GM18870 (cell line): Measurements from ENCODE around the gene LZTR1.
"Not testable (repeated sequence)": the region's sequence is repeated elsewhere in the genome, so short reads cannot be mapped to it uniquely, and the experiment has no call there.

Experiments
- ATAC-seq: cut with Tn5 transposase; IDR thresholded peaks from one replicate; pipeline ENCODE4 v1.9.1; 2021; ENCODE audit warnings: moderate library complexity; ENCODE audit not compliant: unreplicated experiment

Gene LZTR1

DNA sequence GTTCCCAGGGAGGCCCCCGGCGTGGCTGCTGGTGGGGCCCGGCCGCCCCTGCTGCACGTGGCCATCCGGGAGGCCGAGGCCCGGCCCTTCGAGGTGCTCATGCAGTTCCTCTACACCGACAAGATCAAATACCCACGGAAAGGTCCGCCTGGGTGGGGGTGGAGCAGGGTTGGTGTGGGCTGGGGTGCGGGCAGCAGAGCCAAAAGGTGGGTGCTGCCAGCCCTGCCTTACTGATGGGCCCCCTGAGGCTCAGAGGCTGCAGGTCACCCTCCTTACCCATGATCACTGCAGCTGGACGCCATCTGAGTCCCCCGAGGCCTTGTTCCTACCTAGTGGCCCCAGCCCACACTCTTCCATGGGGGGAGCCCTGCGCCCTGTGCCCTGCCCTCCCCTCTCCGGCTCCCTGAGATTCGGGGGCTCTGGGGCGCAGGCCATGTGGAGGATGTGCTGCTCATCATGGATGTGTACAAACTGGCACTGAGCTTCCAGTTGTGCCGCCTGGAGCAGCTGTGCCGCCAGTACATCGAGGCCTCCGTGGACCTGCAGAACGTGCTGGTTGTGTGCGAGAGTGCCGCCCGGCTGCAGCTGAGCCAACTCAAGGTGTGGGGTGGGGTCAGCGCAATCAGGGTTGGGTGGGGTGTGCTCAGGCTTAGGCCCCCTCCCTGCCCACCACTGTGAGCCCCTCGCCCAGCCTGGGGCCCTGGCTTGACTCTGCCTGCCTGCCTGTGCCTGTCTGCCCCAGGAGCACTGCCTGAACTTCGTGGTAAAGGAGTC is 12.2 kb downstream of the LZTR1 start:
- no peak for ATAC-seq

DNA sequence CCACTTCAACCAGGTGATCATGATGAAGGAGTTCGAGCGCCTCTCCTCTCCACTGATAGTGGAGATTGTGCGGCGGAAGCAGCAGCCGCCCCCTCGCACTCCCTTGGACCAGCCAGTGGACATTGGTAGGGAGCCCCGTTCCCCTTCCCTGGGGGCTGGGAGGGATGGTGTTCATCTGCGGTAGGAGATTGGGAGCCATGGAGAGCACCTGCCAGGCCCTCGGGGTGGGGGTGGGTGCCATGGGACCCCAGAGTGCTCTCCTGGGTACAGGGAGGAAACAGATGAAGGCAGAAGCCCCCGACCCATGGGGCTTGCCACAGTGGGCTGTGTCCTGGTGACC is 12.8 kb downstream of the LZTR1 start:
- no peak for ATAC-seq

DNA sequence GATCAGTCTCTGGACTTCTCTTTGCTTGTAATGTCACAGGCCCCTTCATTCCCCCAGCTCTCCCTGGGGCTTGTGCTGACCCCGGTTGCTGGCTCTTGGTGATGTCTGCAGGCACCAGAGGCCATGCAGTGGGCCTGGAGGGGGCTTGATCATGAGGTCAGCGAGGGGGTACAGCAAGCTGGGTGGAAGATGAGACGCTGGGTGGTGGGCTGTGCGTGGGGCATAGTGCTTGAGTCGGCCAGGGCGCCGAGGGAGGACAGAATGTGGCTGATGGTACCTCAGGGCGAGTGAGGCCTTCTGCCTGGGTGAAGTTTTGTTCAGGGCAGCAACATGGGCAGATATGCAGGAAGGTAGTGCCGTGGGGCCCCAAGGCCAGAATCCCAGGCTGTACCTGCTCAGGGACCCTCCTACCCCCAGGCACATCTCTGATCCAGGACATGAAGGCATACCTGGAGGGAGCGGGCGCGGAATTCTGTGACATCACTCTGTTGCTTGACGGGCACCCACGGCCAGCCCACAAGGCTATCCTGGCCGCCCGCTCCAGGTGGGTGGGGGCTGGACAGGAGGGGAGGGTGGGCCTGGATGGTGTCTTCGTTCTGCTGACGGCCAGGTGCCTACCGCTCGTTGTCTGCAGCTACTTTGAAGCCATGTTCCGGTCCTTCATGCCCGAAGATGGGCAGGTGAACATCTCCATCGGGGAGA is 13.4 kb downstream of the LZTR1 start:
- no peak for ATAC-seq

DNA sequence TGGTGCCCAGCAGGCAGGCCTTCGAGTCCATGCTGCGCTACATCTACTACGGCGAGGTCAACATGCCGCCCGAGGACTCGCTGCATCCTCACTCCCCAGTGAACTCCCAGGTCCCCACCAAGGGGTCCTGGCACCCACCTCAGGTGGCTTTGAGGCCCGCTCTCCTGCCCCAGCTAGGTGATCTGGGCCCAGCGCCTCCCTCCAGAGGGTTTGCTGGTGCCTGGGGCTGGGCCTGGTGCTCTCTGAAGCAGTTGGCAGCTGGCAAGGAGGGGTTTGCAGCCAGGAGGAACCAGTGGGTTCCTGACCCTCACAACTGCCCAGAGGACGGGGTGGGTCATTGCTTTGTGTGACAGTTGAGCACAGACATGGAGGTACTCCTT is 13.9 kb downstream of the LZTR1 start:
- ATAC-seq: no peak

DNA sequence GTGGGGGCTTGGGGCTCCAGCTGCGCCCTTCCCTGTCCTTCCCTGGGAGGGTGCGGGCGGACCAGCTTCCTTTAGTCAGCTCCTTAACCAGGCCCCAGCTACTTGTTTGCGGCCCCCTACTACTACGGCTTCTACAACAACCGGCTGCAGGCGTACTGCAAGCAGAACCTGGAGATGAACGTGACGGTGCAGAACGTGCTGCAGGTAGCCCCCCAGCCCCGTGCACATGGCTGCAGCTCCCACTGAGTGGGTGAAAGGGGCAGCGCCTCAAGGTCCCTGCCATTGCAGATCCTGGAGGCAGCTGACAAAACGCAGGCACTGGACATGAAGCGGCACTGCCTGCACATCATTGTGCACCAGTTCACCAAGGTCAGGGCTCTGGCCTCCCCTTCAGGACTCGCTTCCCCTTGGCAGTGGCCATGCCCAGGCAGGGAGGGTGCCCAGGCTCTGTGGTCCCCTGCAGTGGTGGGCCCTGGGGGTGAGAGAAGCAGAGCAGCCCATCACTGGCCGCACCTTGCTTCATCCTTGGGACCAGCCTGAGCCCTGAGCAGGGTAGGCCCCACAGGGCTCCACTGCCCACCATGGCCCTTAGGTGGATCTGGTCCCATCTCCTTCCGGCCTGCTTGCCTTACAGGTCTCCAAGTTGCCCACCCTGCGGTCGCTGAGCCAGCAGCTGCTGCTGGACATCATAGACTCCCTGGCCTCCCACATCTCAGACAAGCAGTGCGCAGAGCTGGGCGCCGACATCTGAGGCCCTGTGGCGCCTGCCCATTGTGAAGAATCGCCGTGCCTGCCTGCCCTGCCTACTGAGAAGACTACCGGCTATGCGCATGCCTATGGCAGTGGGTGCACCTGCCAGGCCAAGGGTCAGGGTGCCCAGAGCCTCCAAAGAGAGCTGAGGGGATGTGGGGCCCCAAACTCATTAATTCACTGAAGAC is 14.8 kb downstream of the LZTR1 start:
- no peak for ATAC-seq

DNA sequence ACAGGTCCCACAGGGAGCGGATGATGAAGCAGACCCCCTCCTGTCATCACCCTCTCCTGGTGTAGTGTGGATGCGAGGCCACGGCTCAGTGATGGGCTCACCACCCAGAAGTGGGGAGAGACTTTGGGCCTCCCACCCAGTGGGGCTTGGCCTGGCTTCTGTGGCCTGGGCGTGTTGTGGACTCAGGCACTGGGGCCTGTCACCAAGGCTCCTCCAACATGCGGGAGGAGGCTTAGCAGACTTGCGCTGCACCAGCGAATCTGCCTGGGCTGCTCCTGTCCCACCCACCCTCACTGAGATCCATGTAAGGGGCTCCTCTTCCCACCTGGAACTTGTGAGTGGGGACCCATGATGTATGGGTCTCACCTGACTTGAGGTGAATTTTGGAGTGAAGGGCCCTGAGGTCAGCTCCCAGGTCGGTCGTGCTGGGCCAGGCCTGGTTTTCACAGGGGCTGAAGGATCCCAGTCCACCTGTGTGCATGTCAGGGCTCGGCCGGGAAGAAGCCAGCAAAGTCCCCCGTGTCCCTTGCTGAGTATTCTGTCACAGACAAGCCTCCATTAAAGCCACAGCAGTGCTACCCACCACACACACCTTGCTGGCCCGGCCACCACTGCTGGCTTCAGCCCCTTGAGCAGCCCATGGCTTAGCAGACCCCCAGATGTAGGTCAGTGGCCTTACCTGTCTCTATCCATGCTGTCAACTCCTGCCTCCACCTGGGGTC is 15.6 kb downstream of the LZTR1 start:
- ATAC-seq: no peak

DNA sequence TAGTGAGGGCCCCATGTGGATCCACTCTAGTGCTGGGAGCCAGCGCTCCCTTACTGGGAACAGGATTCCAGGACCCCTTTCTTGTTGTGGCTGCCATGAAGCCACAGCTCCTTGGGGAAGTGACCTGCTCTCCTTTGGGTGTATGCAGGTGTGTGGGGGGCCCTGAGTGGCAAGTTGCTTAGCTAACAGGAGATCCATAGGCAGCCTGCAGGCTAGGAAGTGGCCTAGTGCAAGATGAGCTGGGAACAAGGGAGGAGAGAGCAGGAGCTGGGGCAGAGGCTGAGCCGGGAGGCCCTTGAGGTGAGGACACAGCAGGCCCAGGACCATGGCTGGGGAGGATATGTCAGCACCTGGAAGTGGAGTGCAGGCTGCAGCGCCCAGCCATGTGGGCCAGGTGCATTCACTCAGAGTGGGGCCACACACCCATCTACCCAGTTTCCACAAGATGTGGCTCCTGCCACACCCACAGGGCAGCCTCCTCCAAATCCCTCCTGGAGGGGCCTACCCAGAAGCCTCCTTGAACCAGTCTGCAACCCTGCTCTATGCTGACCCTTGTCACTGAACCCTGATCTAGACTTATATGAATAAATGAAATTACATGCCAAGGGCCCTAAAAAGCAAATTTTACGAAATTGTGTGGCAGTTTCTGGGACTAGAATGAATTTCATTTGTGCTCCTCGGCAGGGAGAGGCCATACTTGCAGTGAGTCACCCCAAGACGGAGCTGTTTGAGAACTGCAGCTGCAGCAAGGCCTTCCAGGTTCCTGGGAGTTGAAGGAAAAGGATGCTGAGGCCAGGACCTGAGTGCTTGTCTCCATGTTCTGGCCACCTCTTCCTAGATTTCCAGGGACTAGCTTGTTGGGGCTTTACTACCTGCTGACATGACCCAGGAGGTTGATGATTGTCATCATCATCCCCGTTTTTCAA is 16.6 kb downstream of the LZTR1 start:
- ATAC-seq: no peak

DNA sequence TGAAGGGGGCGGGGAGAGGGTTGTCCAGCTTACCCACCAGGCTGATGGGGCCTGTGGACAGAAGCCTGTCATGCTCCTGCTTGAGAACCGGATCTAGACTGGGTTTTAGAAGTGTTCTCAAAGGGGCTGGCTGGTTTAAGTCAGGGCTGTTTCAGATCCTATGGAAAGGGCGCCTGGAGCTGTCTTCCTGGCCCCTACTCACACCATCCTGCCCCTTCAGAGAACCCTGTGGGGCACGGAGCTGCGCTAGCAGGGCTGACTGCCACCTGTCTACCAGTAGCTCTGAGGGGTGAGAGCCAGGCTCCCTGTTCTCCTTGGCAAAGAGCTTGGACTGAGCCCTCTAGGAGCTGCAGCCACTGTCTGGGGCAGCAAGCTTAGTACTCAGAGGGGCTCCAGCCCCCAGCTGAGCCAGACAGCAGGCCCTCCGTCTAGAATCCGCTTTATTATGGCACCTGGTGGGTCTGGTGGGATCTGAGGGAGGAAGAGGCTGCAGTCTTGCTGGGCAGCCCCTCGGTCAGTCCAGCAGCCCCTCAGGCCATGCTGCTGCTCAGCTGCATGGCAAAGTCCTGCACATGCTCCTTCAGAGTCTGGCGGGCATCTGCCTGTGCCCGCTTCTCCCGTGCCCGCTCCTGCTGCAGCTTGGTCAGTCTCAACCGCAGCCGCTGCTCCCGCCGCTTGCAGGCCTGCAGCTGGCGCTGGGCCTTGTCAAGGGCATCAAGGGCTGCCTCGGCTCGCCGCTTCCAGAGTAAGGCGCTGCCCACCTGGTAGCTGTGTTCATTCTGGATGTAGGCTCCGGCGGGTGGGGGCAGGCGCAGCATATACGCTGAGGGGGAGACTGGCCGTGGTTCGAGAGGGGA is 17.5 kb downstream of the LZTR1 start:
- ATAC-seq: no peak

DNA sequence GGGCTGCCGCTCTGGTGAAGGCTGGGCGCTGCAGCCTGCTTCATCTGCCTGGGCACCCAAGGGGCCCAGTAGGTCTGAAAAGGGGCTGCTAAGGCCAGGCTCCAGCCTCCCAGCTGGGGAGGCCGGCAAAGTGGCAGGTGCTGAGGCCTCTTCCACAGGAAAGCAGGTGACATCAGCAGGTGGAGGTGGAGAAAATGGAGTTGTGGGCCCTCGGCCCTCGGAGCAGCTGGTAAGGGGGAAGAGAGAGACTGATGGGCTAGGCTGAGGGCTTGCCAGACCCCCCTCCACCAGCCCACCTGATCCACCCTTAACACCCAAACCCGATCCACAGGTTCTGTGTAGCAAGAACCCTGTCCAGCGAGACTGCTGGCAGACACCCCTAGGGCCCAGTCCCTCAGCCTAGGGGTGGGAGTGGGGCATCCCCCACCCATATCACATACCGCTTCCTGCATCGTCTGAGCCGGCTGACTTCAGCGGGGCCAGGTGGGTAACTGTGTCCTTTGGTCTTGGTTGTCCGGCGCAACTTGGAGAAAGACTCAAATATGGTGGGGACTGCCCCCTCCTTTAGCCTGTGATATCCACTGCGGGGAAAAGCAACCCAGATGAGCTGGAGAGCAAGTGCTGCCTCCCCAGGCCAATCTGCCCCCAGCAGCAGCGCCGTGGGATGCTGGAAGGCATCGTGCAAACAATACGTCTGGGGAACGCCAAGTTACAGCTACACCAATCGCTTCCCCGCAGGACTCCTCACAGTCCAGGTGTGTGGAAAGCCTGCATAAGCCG is 18.3 kb downstream of the LZTR1 start:
- ATAC-seq: no peak

DNA sequence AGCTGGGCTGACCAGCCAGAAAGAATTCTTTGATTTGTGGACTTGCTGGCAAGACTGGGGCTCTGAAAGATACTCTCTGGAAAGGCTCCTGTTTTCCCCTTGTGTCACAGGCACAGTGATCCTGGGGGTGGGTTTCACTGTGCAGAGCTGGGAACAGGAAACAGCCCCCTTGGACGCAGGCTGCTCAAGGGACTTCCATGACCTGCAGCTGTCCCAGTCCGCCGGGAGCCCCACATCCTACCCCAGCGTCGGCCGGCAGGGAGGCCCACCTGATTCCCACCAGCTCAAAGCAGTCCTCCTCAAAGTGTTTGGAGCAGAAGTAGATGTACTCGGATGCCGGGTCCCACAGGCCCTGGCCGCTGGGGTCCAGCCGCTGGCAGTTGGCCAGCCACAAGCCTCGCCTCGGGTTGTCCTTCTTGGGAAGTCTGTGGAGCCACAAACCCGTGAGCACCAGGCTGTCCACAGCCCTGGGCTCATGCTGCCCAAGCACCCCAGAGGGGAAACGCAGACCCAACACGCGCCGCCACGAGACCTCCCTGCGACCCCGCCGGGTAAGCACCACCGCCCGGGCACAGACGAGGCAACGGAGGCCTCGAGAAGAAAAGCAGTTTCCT is 19.0 kb downstream of the LZTR1 start:
- no peak for ATAC-seq

DNA sequence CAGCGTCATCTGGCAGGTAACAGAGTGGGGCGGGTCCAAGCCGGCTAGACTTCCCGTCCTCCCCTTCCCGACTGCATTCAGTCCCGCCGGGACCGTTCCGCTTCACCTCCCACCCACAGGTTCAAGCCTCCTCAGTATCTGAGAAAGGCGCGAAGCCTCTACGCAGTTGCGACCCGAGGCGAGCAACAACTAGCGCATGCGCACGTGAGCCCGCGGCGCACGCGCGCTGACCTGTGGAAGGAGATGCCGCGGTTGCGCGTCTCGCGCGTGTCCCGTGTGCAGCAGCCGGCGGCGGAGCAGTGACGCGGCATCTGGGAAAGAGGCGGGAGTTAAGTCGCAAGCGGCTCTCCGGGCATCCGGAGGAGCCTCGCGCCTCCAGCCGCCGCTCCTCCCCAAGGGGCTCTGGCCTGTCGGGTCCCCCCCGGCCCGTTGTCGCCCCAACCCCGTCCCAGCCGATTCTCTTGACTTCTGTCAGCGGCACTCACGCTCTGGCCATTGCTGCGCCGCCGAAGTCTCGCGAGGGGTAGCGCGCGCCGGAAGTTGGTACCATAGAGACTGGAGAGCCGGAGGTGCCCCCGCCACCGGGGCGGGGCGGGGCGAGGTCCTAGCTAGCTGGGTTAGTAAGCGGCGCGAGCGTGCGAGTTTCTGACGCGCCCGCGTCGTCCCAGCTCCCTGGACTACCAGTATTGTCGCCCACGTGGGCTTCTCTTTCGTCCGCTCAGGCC is 19.7 kb downstream of the LZTR1 start, which contains the start of gene THAP7:
TSS of gene THAP7 (minus strand) at position 518 of the 725 bp plus-strand sequence. CDS start at position 311, 207 bp downstream.
- ATAC-seq: peak; percentile 70

DNA sequence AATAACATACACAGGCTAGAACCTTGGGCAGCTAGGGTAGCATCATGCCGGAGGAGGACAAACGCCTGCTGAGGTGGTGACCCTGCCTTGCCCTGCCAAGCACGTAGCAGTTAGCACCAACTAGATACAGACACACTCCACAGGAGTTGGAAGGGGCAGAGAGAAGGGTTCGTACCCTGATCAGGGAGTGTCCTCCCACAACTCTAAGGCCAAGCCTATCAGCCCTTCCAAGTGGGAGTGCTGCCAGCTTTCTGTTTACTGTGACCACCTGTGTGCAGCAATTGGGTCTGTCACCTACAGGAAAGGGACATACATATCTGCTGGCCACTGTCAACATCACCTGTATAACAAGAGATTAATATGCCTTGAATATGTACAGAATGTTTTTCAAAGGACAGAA is 21.7 kb downstream of the LZTR1 start:
- no peak for ATAC-seq

DNA sequence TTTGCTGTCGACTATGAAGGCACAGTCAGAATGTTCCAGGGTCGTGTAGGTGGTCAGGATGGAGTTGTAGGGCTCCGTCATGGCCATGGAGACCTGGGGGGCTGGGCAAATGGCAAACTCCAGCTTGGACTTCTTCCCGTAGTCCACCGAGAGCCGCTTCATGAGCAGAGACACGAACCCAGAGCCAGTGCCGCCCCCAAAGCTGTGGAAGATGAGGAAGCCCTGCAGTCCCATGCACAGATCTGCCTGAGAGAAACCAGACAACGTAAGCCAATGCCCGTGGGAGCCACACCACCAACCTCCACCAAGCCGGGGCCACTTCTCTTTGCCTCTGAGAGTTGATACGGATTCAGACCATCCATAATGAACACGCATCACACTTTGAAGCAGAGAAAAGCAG is 27.1 kb downstream of the LZTR1 start:
- not testable (repeated sequence) for ATAC-seq

DNA sequence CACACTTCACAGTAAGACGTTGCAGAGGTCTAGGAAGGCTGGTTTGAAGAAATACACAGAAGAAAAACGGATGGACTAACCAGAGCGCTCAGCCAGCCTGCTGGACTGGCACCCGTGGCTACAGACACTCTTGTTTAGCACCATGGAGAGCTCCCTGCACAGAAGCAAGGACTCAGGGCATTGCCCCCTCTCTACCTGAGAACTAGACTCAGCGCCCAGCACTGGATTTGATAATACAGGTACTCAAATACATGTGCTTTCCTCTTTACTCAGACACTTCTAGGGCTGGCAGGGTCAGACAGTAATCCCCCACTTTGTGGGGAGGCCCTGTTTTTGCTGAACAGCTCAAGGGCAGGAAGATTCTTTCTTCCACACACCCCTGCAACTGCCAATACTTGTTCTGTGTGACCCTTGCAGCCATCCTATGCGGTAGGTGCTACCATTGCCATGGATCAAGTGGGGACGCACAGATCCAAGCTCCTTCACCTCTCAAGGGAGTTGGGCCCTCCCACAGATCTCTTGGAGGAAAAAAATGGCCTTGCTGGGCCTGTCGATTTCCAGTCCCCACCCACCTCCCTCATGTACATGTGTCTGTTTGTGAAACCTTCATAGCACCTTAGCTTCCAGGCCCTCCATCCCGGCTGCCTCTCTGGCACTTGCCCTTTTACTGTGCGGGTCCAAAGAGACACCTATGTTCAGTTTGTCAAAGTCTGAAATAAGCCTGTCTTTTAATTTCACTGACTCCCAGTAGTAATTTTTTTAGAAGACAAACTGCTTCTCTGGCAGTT is 27.7 kb downstream of the LZTR1 start:
- no peak for ATAC-seq

DNA sequence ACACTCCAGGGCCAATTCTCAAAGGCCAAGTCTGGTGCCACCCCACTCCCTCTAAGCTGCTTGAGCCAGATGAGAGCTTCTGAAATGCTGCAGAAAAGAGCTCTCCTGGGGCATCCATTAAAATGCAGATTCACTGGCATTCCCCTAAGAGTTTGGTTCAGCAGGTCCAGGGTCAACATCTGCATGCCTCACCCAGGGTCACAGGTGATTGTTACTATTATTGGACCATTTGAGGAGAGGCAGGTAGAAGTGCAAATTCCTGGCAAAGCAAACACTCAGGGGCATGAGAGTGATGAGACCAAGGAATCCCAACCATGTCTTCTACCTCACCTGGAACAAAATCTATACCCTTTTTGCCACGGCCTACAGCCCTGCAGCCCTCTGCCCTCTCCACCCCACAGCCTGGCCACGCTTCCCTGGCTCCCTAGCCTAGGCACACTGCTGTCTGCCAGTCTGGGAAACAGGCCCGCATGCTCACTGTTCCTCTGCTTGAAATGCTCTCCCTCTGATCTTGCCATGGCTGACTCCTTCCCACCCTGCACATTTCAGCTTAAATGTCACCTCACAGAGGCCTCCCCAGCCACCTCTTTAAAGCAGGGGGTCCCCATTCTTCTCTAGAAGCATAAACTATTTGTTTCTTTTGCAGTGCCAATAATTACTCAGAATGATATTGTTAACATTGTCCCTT is 28.5 kb downstream of the LZTR1 start:
- ATAC-seq: no peak
